ENCODE data around the gene ELOA2.
"Not testable (repeated sequence)": the region's sequence is repeated elsewhere in the genome, so short reads cannot be mapped to it uniquely, and the experiment has no call there.

ELOA2 gene

DNA sequence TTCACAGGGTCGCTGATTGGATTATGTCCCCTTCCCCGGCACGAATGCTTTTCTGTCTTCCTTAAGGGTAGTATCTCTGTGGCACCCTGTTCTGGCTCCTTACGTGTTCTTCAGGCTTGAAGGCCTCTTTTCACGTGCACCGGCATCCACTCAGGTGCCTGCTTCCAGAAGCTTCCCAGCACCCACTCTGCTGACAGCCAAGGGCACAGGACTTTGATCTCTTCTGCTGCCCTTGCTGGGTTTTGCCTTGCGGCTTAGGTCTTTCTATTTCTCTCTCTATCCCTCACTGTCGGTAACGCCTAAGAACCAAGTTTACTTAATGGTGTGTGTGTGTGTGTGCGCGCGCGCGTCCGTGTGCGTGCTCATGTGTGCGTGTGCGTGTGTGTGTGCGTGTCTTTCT is 14.7 kb downstream of the ELOA2 start:
- not testable (repeated sequence) for DNase-seq (ENCODE audit: low spot score)

DNA sequence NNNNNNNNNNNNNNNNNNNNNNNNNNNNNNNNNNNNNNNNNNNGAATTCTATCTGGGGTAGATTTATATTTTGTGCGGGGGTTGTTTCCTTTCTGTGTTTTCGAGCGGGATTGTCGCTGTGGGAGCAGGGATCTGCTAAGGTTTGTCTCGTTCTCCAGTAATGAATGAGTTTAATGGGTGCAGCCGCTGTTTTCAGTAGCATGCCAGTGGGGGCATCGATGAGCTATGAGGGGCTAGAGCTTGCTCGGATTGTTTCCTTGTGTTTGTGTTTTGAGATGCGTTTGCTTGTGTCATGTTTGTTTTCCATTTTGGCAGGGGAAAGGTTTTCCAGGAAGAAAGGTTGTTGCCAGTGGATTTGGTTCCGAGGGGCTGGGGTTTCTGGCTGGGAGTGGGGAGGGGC is 15.6 kb downstream of the ELOA2 start:
- not testable (repeated sequence) for DNase-seq (ENCODE audit: low spot score)
